Measurements from ENCODE around the gene MTHFS.

GRCh38 chr15:79820176-79820575, 76.6 kb downstream of the MTHFS start:
- no peak for TF ChIP-seq EZH2 (IDR thresholded peaks at IDR 0.05; ENCODE audit: insufficient read depth, poor library complexity, severe bottlenecking)
- TF ChIP-seq EZH2phosphoT487 (IDR thresholded peaks at IDR 0.05; ENCODE audit: insufficient read depth, low read depth) = no peak
